NT2/D1 (cell line): ENCODE results near the gene FKBP8.

Experiments used
- SUZ12 ChIP-seq: IDR thresholded peaks from 2 replicates; pipeline ENCODE4 v1.6.1; 2011; ENCODE audit not compliant: insufficient read length, insufficient read depth; ENCODE audit errors: extremely low read depth
- ZNF274 ChIP-seq: IDR thresholded peaks from 2 replicates; pipeline ENCODE4 v1.6.1; 2011; ENCODE audit warnings: mild to moderate bottlenecking, low read depth, low read length

DNA sequence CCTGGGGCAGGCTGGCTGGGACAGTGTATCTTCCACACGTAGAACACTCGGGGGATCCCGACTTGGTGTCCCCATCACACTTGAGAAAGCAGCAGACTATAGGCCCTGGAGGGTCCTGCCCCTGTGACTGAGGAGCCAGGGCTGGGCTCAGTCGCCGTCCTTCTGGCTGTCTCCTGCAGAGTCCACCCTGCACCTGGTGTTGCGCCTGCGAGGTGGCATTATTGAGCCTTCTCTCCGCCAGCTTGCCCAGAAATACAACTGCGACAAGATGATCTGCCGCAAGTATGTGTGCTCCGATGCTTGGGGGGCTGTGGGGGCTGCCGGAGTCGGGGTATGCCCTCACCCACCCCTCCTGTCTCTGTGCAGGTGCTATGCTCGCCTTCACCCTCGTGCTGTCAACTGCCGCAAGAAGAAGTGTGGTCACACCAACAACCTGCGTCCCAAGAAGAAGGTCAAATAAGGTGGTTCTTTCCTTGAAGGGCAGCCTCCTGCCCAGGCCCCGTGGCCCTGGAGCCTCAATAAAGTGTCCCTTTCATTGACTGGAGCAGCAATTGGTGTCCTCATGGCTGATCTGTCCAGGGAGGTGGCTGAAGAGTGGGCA lies 31.4 kb upstream of the FKBP8 start:
- TF ChIP-seq ZNF274 (no peak), SUZ12 (no peak)
